ENCODE measurements around the gene HOXC9. TPM values are rescaled to one million over a fixed set of nuclear protein-coding genes. Genes with fewer than 3 reads are reported as not detected.
A peak's percentile ranks its signal among the peaks of the same experiment; 100 is the strongest.

The HOXC9 gene
- total RNA-seq, 1 experiment from 2014 or later = 11.3 TPM

GRCh38 chr12:54033980-54034784 lies 34.2 kb downstream of the HOXC9 start:
- BruUV-seq (replicated peaks) = no TSS peak
- no peaks in the 10 kb centered on the region for H3K27me3 ChIP-seq (ENCODE audit: insufficient read depth, low read length)
- no peak overlapping the region for H2AFZ ChIP-seq (ENCODE audit: low read depth, low read length, poor library complexity, severe bottlenecking)
- CTCF ChIA-PET = interaction anchor here (1.0 to 3.5 kb wide), 3 partner anchors 104 to 167 kb away, joined by 3 to 40 read pairs (median 38); no protein-coding TSS in a partner anchor
- peak overlapping the region; percentile 100 for H3K4me2 ChIP-seq (ENCODE audit: low read length)
- ATAC-seq = peak; percentile 50
- peak overlapping the region; percentile 69 for H3K9ac ChIP-seq (ENCODE audit: low read length)
- H4K20me1 ChIP-seq (ENCODE audit: insufficient read depth) = no peaks in the 10 kb centered on the region
- H3K36me3 ChIP-seq (ENCODE audit: control insufficient read depth in 1 of 2, insufficient read depth in 2 of 2, low read length in 2 of 2) = no peaks in the 10 kb centered on the region
- no peaks in the 10 kb centered on the region for H3K79me2 ChIP-seq (ENCODE audit: insufficient read depth, low read length)
- H3K4me1 ChIP-seq (ENCODE audit: control insufficient read depth in 1 of 2, insufficient read depth in 2 of 2, low read length in 2 of 2) = peaks cover 7 to 29% of the 10 kb centered on the region in 2 experiments
- H3K9me2 ChIP-seq (ENCODE audit: insufficient read depth) = no peaks in the 10 kb centered on the region
- no peak overlapping the region; the same call in 1 of the 2 replicates for H3K27ac ChIP-seq (ENCODE audit: low read depth, low read length)
- DNase-seq (ENCODE audit: low read depth, low spot score) = no peak
- intact Hi-C loops (cut with micrococcal nuclease) = loop anchor here (5.0 kb wide), 1 partner anchor 103 kb away; no protein-coding TSS in a partner anchor
- TF ChIP-seq CBX3 (IDR thresholded peaks at IDR 0.05; ENCODE audit: low read depth) (no peak), EGR1 (IDR thresholded peaks at IDR 0.05; ENCODE audit: low read depth) (no peak), ZNF274 (IDR thresholded peaks at IDR 0.05; ENCODE audit: low read depth, low read length) (no peak), CTCF (IDR thresholded peaks at IDR 0.05 in 2 of 3, conservative IDR thresholded peaks at IDR 0.05 in 1 of 3; ENCODE audit: borderline replicate concordance in 1 of 3, insufficient read depth in 1 of 3, low read depth in 2 of 3, low read length in 2 of 3) (no peak), EZH2 (IDR thresholded peaks at IDR 0.05) (no peak), SIN3A (IDR thresholded peaks at IDR 0.05; ENCODE audit: low read depth) (no peak), YY1 (IDR thresholded peaks at IDR 0.05; ENCODE audit: extremely low read depth, insufficient replicate concordance, low read depth, low read length) (no peak), JUND (IDR thresholded peaks at IDR 0.05) (no peak)
- RAD21 ChIA-PET (ENCODE audit: low non-redundant PET in 1 of 2, low total read pairs in 2 of 2, uncharacterized antibody in 2 of 2, unreplicated experiment in 2 of 2) = interaction anchor here in 1 of 2 experiments (3.0 kb wide), 1 partner anchor 104 kb away, joined by 12 read pairs; no protein-coding TSS in a partner anchor
- H3K4me3 ChIP-seq (replicated peaks in 1 of 2; ENCODE audit: low read depth in 1 of 2, low read length in 2 of 2) = peak overlapping the region; percentile 55 to 77
- POLR2A ChIA-PET = no interaction called here
- H3K9me3 ChIP-seq (ENCODE audit: control insufficient read depth in 1 of 2, insufficient read depth in 1 of 2, low read depth in 1 of 2, low read length in 2 of 2) = no peaks in the 10 kb centered on the region

All from HCT116 (cell line).